PFSK-1 (cell line): Measurements from ENCODE around the gene FAM9B.

Experiments
- FOXP2 ChIP-seq: optimal IDR thresholded peaks from 2 replicates; pipeline ENCODE3; 2011; ENCODE audit warnings: borderline replicate concordance, control low read depth, inconsistent platforms; ENCODE audit not compliant: insufficient read depth; ENCODE audit errors: extremely low read length, extremely low read depth
- POLR2AphosphoS5 ChIP-seq: IDR thresholded peaks from 2 replicates; pipeline ENCODE4 v1.6.1; 2012; ENCODE audit warnings: low read depth, mild to moderate bottlenecking, control low read depth, low read length, moderate library complexity
- SIN3A ChIP-seq: IDR thresholded peaks from 2 replicates; pipeline ENCODE4 v1.6.1; 2012; ENCODE audit warnings: mild to moderate bottlenecking, low read length, moderate library complexity, borderline replicate concordance; ENCODE audit not compliant: insufficient read depth

GRCh38 chrX:9069573-9069972 is 35.6 kb upstream of the FAM9B start:
- TF ChIP-seq FOXP2, result no peak
- TF ChIP-seq SIN3A, result no peak
- no peak for TF ChIP-seq POLR2AphosphoS5
